Right lobe of liver (tissue), 4 donors: ENCODE measurements around the gene ZMPSTE24.

Experiments used
- CTCF ChIP-seq, 4 donors: fragments of 200-600 bp in 3 of 4; fragments of 450-650 bp in 1 of 4; IDR thresholded peaks; one replicate each; pipeline versions ENCODE4 v1.5.1 to v1.8.0; 2016 to 2022; ENCODE audit warnings: antibody characterized with exemption in 4 of 4, mild to moderate bottlenecking in 2 of 4
- POLR2A ChIP-seq: fragments of 450-650 bp; IDR thresholded peaks from one replicate; pipeline ENCODE4 v1.6.1; 2017; ENCODE audit warnings: antibody characterized with exemption, mild to moderate bottlenecking
- donor health status: DM: no; HTN: no; CAD: no.
- donor health status: DM: no; HTN: no; CAD: no.
- donor health status: DM: no; HTN: yes; CAD: no.

- TF ChIP-seq CTCF (IDR thresholded peaks at IDR 0.05) = no peak
- TF ChIP-seq POLR2A = no peak
Observed at GRCh38 chr1:40266786-40267535, 8.9 kb downstream of the ZMPSTE24 start.
